ENCODE measurements around the gene CHD2.

The CHD2 gene

DNA sequence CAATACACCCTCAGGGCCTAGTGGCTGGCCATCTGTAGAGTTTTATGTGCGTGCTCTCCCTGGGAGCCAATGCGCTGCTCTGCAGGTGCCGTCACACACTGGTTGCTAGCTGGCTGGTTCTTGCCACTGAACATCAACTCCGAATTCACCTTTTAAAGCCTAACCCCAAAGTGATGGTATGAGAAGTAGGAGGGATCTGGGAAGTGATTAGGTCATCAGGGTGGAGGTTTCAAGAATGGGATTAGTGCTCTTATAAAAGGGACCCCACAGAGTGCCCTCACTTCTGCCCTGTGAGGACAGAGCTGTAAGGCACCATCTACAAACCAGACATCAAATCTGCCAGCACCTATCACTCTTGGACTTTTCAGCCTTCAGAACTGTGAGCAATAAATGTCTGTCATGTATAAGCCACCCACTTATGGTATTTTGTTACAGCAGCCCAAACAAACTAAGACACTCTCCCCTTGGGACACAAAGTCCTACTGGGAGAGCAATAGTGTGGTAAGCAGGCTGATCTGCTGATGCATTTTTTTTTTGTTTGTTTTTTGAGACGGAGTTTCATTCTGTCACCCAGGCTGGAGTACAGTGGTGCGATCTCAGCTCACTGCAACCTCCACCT is 168.6 kb downstream of the CHD2 start:
- DNase-seq (ENCODE audit: low read depth), result no peak

DNA sequence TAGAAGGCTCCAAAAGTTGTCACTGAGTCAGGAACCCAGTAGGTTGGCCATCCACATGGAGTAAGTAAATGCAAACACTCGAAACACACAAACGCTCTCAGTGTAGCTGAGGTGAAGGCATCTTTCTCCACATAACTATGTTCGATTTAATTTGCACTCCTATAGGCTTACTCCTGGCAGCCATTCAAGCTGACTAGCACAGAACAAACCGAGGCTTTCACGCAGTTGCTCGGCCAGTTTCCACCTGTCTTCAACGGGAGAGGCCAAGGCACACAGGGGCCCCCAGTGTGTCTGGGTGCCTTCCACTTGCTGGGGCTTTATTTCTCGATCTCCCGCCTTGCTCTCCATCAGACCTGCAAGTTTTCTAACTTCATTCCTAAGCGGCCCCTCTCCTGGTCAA is 170.0 kb downstream of the CHD2 start:
- DNase-seq (ENCODE audit: low read depth), result no peak

DNA sequence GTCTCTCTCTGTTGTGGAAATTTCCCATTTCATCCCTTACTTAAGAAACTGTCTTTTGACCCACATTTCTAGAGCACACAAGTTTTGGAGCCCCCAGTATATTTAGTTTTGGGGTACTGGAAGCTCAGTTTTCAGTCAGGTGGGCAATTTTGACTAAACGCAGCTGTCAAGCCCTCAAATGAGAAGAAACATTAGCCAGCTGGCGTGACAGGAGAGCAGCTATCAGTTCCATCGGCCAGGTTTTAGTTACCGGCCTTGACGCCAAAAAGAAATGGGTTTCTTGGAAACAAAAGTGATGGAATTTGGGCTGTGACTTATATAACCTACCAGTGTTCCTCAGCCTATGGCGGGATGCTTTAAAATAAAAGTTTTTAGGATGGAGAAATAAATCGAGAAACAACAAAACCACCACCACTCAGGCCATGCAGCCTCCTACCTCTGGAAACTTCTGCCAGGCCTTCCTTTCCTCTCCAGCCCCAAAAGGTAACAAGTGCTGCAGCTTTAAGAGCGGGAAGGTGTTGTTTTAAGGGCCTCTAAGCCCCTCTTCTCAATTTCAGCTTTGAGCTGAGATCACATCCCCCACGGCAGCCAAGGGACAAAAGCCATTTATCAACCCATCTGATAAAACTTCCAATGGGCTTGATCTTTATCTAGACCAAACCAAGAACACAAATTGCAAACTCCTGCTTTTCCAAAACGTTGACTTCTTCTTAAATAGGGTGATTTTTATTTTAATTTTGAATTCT is 170.6 kb downstream of the CHD2 start:
- no peak for DNase-seq (ENCODE audit: low read depth)

DNA sequence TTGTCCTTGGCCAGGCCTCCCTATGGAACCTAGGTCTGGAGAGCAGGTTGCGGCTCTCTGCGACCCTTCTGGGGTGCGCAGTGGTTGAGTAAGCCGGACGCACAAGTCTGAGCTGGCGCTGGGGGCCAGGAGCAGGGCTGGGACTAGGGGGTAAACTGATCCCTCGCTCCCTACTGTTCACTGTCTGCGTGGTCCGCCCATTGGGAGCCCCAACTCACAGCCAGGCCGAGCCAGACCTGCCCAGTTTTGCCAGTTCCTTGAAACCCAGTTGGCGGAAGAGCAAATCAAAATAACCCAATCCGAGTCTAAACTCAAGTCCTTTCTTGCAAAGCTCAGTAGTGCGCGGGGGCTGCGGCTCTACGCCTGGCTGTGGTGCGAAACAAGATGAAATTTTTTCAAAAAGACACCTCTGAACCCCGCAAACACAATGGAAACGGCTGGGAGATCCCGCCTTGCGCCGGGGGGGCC is 171.4 kb downstream of the CHD2 start:
- DNase-seq (ENCODE audit: low read depth), result no peak

DNA sequence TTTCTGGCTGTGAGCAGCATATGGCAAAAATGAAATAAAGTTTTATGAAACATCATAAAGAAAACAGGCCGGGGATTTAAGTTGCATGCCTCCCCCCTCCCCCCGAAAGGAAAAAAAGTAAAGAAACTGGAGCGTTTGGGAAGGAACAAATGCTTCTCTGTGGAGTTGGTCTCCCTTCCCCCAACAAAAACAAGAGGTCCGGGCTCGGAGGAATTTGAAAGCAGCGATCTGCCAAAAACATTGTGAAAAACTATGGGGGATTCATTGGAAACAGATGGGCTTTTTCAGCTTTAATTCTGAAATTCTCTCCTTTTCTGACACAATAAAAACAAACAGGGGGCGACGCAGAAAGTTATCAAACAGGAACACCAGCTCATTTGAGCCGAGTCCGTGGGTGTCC is 171.9 kb downstream of the CHD2 start:
- DNase-seq (ENCODE audit: low read depth), result no peak

DNA sequence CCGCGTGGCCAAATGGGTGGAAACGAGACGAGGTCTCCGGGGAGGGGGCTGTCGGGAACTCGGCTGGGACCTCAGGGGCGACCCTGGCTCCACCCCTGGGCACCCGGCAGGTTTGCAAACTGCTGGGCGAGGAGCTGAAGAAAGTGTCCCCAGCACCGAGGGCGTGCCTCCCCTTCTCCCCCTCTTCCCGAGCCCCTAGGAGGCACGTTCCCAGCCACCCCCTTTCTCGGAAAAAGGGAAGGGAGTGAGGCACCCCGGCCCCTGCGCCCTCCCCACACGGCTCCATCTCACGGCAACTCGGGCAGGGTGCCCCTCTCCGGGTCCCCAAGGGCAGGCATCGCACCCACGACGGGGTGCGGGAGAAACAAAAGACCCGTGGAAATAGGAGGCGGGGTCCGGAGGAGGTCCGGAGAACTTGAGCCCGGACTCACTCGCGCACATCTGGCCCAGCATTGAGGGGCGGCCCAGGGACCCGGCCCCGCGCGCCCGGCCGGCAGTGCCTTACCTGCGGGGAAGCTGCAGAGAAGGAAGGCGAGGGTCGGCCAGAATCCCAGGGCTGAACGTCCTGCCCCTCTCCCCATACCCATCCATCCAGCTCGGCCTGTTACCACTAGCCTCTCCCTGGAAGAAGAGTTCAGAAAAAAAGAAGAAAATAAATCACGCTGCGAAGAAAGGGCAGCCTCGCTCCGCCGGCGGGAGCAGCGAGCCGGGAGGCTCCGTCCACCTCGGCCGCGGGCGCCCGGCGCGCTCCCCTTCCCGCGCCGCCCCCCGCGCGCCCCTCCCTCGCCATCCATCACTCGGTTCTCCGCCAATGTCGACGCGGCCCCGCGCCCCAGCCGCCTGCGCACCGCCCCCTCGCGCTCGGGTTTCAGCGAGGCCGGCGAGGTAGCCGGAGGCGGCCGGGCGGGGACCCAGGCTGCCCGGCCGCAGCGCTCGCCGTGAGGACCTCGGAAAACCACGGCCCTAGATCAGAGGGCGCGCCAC is 172.6 kb downstream of the CHD2 start:
- no peak for DNase-seq (ENCODE audit: low read depth)

DNA sequence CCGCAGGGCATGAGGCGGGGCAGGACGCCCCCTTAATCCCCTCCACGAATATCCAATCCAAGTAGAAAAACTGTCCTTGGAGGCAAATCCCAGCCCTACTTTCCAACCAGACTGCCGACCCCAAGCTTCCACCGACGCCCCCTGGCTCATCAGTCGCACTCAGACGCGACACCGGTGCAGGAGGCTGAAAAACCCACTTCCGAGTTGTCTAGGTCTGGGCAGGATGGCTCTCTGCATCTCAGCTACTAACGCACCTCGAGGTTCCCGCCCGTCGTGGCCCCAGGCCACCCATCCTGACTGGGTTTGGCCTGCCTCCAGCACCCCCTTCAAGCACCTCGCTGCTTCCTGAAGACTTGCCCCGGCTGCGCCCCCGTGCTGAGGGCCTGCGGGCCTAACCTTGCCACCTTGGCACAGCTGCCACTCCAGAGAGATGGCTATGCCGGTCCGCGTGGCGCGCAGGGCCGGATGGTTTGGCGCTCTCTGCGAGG is 173.4 kb downstream of the CHD2 start:
- DNase-seq (ENCODE audit: low read depth), result no peak

DNA sequence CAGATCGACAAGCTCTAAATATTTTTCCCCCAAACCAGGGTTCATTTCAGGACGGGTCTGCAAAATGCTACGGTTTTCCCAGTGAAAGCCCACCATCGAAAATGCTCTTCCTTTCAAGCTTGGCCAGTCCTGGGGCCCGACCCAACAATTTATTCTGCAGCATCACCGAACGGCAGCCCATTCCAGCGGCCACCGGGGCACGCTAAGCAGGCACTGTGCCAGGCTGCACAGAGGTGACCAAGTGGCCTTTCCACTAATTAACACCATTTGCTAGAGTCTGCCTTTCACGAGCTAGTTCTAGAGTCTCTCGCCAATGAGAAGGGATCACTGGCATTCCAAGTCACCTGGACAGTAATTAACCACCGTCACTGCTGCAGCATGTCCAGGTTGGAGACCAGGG is 174.5 kb downstream of the CHD2 start:
- no peak for DNase-seq (ENCODE audit: low read depth)

DNA sequence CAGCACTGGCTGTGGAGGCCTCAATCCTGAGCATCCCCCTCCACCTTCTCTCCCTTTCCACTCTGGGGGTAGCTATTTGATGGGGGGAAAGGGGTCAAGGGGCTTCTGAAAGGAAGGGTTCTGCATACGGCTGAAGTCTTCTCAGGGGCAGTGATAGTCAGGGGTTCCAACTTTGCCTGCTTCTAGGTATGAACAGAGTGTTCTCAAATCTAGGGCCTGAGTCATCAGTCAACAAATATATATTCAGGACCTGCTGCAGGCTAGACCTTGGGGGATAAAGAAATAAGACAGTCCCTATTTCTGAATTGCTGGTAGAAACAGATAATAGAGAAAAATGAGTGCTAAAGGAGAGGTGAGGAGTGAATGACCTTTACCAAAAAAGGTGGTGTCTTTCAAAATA is 176.1 kb downstream of the CHD2 start:
- no peak for DNase-seq (ENCODE audit: low read depth)

DNA sequence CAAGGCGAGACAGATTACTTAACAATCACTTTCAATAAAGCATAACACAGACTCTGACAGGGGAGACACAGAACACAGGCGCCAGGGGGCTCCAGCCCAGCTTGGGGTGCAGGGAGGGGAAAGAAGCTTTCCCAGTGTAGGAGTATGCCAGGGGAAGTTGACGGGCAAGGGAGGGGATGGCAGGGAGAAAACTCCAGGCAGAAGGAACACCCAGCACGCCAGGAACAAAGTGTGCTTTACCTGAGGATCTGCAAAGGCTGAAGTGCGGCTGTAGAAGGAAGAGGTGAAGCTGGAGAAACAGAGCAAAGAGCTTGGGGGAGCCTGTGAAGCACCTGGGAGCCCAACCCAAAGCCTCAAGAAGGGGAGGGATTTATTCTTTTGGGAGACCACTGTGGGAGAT is 176.8 kb downstream of the CHD2 start:
- no peak for DNase-seq (ENCODE audit: low read depth)
